HG03139 (cell line): ENCODE results near the gene LACRT.
"Not testable (repeated sequence)": the region's sequence is repeated elsewhere in the genome, so short reads cannot be mapped to it uniquely, and the experiment has no call there.

Experiments
- ATAC-seq: cut with Tn5 transposase; IDR thresholded peaks from one replicate; pipeline ENCODE4 v1.9.1; 2021; ENCODE audit not compliant: unreplicated experiment

LACRT gene

GRCh38 chr12:54641089-54641488 is 6.4 kb upstream of the LACRT start:
- no peak for ATAC-seq

GRCh38 chr12:54639112-54639511 is 4.4 kb upstream of the LACRT start:
- ATAC-seq: not testable (repeated sequence)

- no peak for ATAC-seq
Observed at GRCh38 chr12:54631988-54632728, 2.5 kb downstream of the LACRT start.

- no peak for ATAC-seq
Observed at GRCh38 chr12:54631551-54631950, 3.1 kb downstream of the LACRT start.

GRCh38 chr12:54629925-54630324 is 4.8 kb downstream of the LACRT start:
- ATAC-seq: no peak

GRCh38 chr12:54628186-54628846 is 6.4 kb downstream of the LACRT start:
- no peak for ATAC-seq

GRCh38 chr12:54627304-54627703 is 7.4 kb downstream of the LACRT start:
- no peak for ATAC-seq

GRCh38 chr12:54625598-54625997 is 9.1 kb downstream of the LACRT start:
- no peak for ATAC-seq

GRCh38 chr12:54624315-54625279 is 10.1 kb downstream of the LACRT start:
- no peak for ATAC-seq

GRCh38 chr12:54622463-54623183 is 12.1 kb downstream of the LACRT start:
- no peak for ATAC-seq

GRCh38 chr12:54616933-54617680 is 17.6 kb downstream of the LACRT start:
- no peak for ATAC-seq

GRCh38 chr12:54612225-54612750 is 22.4 kb downstream of the LACRT start:
- no peak for ATAC-seq

GRCh38 chr12:54611715-54612149 is 23.0 kb downstream of the LACRT start:
- no peak for ATAC-seq

- ATAC-seq: no peak
Observed at GRCh38 chr12:54608769-54609168, 25.9 kb downstream of the LACRT start.

GRCh38 chr12:54608156-54608555 is 26.5 kb downstream of the LACRT start:
- ATAC-seq: no peak

GRCh38 chr12:54606556-54606955 is 28.1 kb downstream of the LACRT start:
- ATAC-seq: no peak

GRCh38 chr12:54605138-54605970 is 29.3 kb downstream of the LACRT start:
- ATAC-seq: no peak

GRCh38 chr12:54604436-54604835 is 30.3 kb downstream of the LACRT start:
- ATAC-seq: no peak

GRCh38 chr12:54603872-54604271 is 30.8 kb downstream of the LACRT start:
- no peak for ATAC-seq
